HFF-Myc (cell line): ENCODE results near the gene WDR18.

ENCODE experiments used
- DNase-seq: peaks from one replicate; pipeline ENCODE4 v3.0.0-alpha.2; 2011; ENCODE audit warnings: low read depth; ENCODE audit errors: extremely low read depth
- H3K4me3 ChIP-seq: replicated peaks from 2 replicates; pipeline ENCODE4 v1.5.1; 2011; ENCODE audit warnings: low read depth, mild to moderate bottlenecking, control low read depth, low read length
- TF ChIP-seq, protein P1 (sequence below): IDR thresholded peaks from 2 replicates; pipeline ENCODE4 v1.5.1; 2012; ENCODE audit warnings: mild to moderate bottlenecking, low read depth, low read length, control low read depth; ENCODE audit errors: missing control alignments

WDR18 gene

DNA sequence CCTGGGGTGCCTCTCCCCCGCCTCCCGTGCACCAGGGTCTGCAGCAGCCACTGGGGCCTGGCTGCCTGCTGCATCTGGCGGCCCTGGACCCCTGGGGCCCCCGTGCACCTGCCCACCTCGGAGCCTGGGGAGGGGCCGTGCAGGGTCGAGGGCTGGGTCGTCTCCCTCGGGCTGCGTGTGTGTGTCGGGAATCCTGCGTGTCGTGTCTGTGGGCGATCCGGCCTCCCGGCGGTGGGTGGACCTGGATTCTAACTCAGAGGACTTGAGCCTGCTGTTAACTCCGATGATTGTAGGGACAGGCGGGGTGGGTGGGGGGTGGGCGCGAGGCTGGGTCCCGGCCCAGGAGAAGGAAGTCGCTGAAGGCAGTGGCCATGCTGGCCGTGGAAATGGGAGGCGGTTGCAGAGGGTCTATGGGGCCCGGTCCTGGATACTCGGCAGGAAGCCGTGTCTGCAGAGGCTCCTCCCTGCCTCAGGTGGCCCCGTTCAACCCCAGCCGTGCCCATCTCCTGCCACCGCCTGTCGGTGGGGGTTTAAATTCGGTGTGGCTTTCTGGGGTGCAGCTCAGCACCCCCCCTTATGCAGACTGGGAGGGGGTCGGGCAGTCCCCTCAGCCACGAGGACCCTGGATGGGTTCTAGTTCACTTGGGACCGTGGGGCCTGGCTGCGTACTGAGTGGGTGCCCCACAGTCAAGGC lies 9.4 kb upstream of the WDR18 start:
- TF ChIP-seq, protein P1, sequence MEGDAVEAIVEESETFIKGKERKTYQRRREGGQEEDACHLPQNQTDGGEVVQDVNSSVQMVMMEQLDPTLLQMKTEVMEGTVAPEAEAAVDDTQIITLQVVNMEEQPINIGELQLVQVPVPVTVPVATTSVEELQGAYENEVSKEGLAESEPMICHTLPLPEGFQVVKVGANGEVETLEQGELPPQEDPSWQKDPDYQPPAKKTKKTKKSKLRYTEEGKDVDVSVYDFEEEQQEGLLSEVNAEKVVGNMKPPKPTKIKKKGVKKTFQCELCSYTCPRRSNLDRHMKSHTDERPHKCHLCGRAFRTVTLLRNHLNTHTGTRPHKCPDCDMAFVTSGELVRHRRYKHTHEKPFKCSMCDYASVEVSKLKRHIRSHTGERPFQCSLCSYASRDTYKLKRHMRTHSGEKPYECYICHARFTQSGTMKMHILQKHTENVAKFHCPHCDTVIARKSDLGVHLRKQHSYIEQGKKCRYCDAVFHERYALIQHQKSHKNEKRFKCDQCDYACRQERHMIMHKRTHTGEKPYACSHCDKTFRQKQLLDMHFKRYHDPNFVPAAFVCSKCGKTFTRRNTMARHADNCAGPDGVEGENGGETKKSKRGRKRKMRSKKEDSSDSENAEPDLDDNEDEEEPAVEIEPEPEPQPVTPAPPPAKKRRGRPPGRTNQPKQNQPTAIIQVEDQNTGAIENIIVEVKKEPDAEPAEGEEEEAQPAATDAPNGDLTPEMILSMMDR = no peak
- DNase-seq = no peak
- no peak overlapping the region for H3K4me3 ChIP-seq

DNA sequence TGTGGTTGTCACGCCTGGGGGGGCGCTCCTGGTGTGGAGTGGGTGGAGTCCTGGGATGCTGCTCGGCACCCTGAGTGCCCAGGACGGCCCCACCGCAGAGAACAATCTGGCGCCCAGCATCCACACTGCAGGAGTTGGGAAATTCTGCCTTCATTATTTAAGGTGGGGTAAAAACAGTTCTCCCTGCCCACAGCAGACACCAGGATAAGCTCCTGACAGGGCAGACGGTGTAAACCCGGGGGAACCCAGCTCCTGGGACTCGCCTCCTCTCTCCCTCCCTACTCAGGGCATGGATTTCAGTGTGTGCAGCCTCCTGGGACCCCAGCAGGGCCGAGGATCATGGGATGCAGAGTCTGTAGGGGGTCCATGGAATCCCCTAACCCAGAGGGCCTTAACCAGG lies 7.7 kb upstream of the WDR18 start:
- no peak for DNase-seq
- TF ChIP-seq, protein P1 = no peak
- H3K4me3 ChIP-seq = no peak overlapping the region

DNA sequence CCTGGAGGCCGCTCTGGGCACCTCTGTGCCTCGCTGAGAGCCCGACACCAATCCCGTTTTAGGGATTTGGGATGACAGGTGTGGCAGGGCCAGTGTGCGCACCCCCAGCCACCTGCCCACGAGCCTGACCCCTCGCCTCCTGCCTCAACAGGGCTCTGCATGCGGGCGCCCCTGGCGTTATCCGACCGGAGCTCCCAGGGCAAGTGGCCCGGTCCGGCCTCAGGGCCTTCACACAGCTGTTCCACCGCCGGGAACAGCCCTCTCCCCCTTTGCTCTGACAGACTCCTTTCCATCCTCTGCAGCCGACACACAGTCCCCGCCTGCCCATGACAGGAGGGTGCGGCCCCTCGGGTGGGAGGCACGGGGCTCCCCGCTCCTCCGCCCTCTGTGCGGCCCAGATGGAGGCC lies 7.1 kb upstream of the WDR18 start:
- no peak for DNase-seq
- TF ChIP-seq, protein P1 = no peak

DNA sequence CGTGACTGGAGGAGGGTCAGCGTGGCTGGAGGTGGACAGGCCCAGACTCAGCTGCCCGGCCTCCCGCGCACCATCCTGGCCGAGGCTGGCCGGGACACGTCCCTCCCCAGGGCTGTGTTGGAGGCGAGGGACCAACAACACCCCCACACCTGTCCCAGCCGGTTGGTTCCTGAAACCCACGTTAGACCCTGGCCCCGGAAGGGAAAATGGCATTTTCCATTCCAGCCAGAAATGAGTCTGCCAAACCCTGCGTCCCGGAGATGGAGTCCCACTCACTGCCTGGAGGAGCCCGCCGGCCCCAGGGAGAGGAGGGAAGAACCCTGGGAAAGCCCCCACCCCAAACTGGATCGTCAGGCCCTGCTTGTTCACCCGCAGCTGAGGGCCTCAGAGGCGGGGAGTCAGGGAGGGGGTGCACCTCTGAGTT lies 4.8 kb upstream of the WDR18 start:
- no peak overlapping the region for H3K4me3 ChIP-seq
- TF ChIP-seq, protein P1 = no peak
- no peak for DNase-seq

More for the DNA sequence above, 7.1 kb upstream of the WDR18 start:
- H3K4me3 ChIP-seq = no peak overlapping the region

DNA sequence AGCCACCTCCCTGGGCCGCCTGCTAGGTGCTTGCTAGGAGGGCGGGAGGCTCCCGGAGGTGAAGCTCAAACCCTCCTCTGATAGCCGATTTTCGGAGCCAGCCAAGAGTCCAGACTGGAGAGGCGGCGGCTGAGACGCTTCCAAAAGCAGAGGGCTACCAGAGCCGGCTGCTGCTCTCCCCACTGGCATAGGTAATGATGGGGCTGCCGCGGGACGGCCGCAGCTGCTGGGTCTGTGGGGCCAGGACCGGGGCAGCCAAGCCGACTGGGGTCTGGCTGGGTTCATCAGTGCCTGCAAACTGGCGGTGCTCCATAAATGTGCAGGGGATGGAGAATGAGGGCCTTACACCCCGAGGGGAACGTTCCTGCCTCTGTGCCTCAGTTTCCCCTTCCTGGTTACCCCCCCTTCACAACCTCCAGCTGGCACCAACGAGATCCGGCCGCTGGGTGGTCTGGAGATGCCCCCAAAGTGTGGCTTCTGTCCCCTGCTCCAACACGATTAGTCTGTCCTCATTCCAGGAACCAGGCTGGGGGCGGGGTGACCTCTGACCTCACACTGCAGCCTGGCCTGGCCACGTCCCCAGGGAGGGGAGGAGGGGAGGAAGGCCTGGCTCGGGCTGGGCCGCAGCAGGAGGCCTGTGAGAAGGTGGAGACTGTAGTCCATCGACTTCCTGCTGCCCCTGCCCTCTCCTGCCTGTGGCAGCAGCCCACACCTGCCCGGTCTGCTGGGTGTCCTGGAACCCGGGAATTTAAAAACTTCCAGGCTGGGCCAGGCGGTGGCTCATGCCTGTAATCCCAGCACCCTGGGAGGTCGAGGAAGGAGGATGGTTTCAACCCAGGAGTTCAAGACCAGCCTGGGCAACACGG lies 3.8 kb upstream of the WDR18 start:
- TF ChIP-seq, protein P1 = no peak
- no peak for DNase-seq
- H3K4me3 ChIP-seq = no peak overlapping the region

DNA sequence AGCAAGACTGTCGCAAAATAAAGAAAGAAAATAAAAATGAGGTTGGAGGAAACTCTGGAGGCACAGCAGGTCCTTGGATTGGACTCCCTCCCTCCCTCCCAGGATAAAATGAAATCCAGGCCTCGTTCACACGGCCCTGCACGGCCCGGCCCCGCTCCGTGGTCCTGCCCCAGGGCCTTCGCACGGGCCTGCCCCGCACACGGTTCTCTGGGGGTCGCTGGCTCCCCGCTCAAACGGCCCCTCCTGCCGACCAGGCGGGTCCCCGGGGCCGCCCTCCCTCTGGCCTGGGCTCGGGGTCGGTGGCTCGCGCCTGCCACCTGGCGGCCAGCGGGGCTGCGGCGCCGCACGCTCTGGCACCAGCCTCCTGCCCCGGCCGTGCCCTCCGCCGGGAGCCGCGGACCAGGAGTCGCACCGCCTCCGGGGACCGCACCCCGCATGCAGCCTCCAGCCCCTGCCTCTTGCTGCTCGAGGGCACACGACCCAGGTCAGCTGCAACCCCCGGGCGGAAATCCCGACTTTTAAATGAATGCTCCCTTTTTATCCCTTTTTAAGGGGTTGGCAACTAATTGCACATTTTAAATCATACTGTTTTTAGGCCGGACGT lies 1.5 kb upstream of the WDR18 start:
- H3K4me3 ChIP-seq = no peak overlapping the region
- DNase-seq = no peak
- TF ChIP-seq, protein P1 = peak; percentile 59
